Uterus (tissue), 2 donors: ENCODE results near the gene TPRG1.

Source experiments
- CTCF ChIP-seq, 4 experiments: fragments of 200-600 bp in 2 of 4; fragments of 450-650 bp in 2 of 4; sonication (generic) in 2 of 4; IDR thresholded peaks; one replicate each; pipeline ENCODE4 v1.5.1; 2016 to 2019; ENCODE audit warnings: antibody characterized with exemption in 4 of 4, mild to moderate bottlenecking in 2 of 4, moderate library complexity in 1 of 4
- POLR2A ChIP-seq, 2 donors: fragments of 450-650 bp; IDR thresholded peaks; one replicate each; pipeline ENCODE4 v1.6.1; 2016; ENCODE audit warnings: antibody characterized with exemption in 2 of 2, mild to moderate bottlenecking in 1 of 2, moderate library complexity in 1 of 2

DNA sequence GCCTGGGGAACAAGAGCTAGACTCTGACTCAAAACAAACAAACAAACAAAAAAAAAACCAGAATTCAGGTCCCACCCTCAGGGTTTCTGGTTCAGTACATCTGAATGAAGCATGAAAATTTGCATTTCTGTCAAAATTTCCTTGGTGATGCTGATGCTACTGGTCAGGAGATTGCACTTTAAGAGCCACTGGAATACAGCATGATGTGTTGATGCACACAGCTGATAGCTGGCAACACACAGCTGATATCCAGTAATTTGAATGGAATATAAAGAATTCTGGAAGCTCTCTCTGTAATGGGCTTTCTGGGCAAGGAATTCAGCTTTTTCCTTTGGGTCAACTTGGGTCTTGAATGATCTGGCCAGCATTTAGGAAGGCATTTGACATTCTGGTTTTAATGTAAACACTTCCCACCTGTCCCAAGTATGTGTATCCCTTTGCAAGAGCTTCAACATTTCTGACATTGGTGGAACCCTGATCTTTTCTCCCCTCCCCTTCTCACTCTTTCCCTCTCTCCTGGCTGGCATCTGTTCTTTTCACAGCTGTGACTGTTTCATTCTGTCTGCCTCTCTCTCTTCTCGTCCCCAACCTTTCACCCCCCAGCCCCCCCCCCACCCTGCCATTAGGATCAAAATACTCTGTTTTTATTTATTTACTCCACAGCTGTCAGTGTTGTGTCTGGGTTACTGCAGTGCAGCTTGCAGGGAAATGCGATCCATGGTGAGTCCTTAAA is 189.5 kb downstream of the TPRG1 start:
- TF ChIP-seq POLR2A (IDR thresholded peaks at IDR 0.05) (no peak), CTCF (IDR thresholded peaks at IDR 0.05) (no peak)
